ENCODE measurements around the gene NTSR2. TPM values are rescaled to one million over a fixed set of nuclear protein-coding genes. Genes with fewer than 3 reads are reported as not detected.

The NTSR2 gene
- polyA plus RNA-seq, 2 of the 4 experiments (the other 2 are of a cell fraction), result not detected

GRCh38 chr2:11680182-11680900 lies 10.3 kb upstream of the NTSR2 start:
- no peak for ATAC-seq
- no peak for TF ChIP-seq RARB (CRISPR knock-in tag; IDR thresholded peaks at IDR 0.05)
- no peak for TF ChIP-seq HOXB5 (CRISPR knock-in tag; IDR thresholded peaks at IDR 0.05)
- no peak for TF ChIP-seq BHLHE40 (IDR thresholded peaks at IDR 0.05; ENCODE audit: low read depth, low read length)
- TF ChIP-seq FOSL2 (IDR thresholded peaks at IDR 0.05), result no peak
- TF ChIP-seq FOSL2 (CRISPR knock-in tag; IDR thresholded peaks at IDR 0.05), result no peak
- no peak for TF ChIP-seq EHF (CRISPR knock-in tag; IDR thresholded peaks at IDR 0.05)
- no peak for TF ChIP-seq HMGXB4 (CRISPR knock-in tag; IDR thresholded peaks at IDR 0.05; ENCODE audit: borderline replicate concordance)
- TF ChIP-seq ZFP36 (IDR thresholded peaks at IDR 0.05; ENCODE audit: borderline replicate concordance, partially characterized antibody), result no peak
- TF ChIP-seq HOXB13 (CRISPR knock-in tag; IDR thresholded peaks at IDR 0.05; ENCODE audit: low read depth), result no peak
- no peak for TF ChIP-seq MAX (IDR thresholded peaks at IDR 0.05)
- no peak for TF ChIP-seq KDM5A (IDR thresholded peaks at IDR 0.05)
- TF ChIP-seq HOXA7 (CRISPR knock-in tag; IDR thresholded peaks at IDR 0.05), result no peak
- TF ChIP-seq PBX3 (IDR thresholded peaks at IDR 0.05), result no peak
- TF ChIP-seq CEBPB (IDR thresholded peaks at IDR 0.05), result no peak
- no peak for TF ChIP-seq ZC3H11A (IDR thresholded peaks at IDR 0.05)
- TF ChIP-seq HEYL (CRISPR knock-in tag; IDR thresholded peaks at IDR 0.05), result no peak
- no peak for TF ChIP-seq JUNB (IDR thresholded peaks at IDR 0.05)
- TF ChIP-seq MAZ (IDR thresholded peaks at IDR 0.05; ENCODE audit: borderline replicate concordance, low read depth, low read length), result no peak
- no peak for TF ChIP-seq REST (IDR thresholded peaks at IDR 0.05)
- no peak for TF ChIP-seq SREBF2 (IDR thresholded peaks at IDR 0.05)
- Histone ChIP-seq H3K4me1 (peaks cover 7% of the 10 kb centered on the region; the same call in 2 of the 3 replicates), H3K4me3 (no peak overlapping the region), H3K27ac (no peak overlapping the region), H3K9me3 (no peaks in the 10 kb centered on the region), H3K4me2 (no peak overlapping the region)
- CTCF ChIA-PET, result interaction anchor here (0.8 to 35.7 kb wide), 22 partner anchors 9 to 548 kb away, joined by 3 to 700 read pairs (median 6); partner anchors contain the start of gene NTSR2
- no peak for FAIRE-seq
- DNase-seq (ENCODE audit: low read depth in 1 of 2, low spot score in 1 of 2), result no peak
- 74% methylated on average over 16 of the region's 16 CpGs for WGBS (ENCODE audit: missing lambda C conversion rate)
- POLR2A ChIA-PET, result no interaction called here

Measured in A549 (cell line).